ENCODE data around the gene ZNF835.

DNA sequence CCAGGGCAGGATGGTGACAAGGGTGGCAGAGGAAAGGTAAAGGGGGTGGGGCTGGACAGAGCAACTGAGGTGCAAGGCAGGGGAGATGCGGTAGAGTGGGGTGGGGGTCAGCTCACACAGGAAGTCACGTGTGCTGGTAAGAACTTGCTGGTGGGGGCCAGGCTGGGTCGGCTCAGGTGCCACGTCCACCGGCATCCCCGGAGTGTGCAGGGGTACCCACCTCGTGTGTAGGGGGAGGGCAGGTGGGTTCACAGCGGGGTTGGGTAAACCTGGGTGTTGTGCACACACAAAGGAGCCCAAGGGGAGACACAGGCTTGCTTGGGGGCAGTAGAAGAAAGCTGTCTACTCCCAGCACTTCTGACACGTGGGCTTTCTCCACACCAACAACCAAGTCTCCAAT, 2.9 kb downstream of the ZNF835 start:
- TF ChIP-seq, protein P1, sequence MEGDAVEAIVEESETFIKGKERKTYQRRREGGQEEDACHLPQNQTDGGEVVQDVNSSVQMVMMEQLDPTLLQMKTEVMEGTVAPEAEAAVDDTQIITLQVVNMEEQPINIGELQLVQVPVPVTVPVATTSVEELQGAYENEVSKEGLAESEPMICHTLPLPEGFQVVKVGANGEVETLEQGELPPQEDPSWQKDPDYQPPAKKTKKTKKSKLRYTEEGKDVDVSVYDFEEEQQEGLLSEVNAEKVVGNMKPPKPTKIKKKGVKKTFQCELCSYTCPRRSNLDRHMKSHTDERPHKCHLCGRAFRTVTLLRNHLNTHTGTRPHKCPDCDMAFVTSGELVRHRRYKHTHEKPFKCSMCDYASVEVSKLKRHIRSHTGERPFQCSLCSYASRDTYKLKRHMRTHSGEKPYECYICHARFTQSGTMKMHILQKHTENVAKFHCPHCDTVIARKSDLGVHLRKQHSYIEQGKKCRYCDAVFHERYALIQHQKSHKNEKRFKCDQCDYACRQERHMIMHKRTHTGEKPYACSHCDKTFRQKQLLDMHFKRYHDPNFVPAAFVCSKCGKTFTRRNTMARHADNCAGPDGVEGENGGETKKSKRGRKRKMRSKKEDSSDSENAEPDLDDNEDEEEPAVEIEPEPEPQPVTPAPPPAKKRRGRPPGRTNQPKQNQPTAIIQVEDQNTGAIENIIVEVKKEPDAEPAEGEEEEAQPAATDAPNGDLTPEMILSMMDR (IDR thresholded peaks at IDR 0.05; ENCODE audit: insufficient read depth, low read length, poor library complexity, severe bottlenecking): no peak
- TF ChIP-seq EZH2phosphoT487 (conservative IDR thresholded peaks at IDR 0.05; ENCODE audit: low read length): no peak

Data from SU-DHL-6 (cell line).